HL-60 (cell line): ENCODE data around the gene OPHN1.

Source experiments
- DNase-seq, 2 experiments: peaks; one replicate each; pipeline ENCODE4 v3.0.0-alpha.2; 2010 to 2020; ENCODE audit warnings: low read depth in 1 of 2, low spot score in 1 of 2
- H3K27ac ChIP-seq: fragments of 250-450 bp; sonication (Bioruptor Pico); replicated peaks from 2 replicates; pipeline ENCODE4 v1.5.1; 2020; ENCODE audit warnings: mild to moderate bottlenecking, moderate library complexity
- H3K27me3 ChIP-seq: fragments of 250-450 bp; sonication (Bioruptor Pico); 2 replicates; pipeline ENCODE4 v1.5.1; 2021; ENCODE audit warnings: mild to moderate bottlenecking, moderate library complexity; ENCODE audit not compliant: insufficient read depth, poor library complexity, severe bottlenecking
- H3K4me3 ChIP-seq: replicated peaks from 2 replicates; pipeline ENCODE4 v1.5.1; 2011; ENCODE audit warnings: mild to moderate bottlenecking, control low read depth, low read length; ENCODE audit not compliant: insufficient read depth
- GABPA ChIP-seq: IDR thresholded peaks from 2 replicates; pipeline ENCODE4 v1.6.1; 2012; ENCODE audit warnings: low read depth
- POLR2AphosphoS5 ChIP-seq: IDR thresholded peaks from 2 replicates; pipeline ENCODE4 v1.6.1; 2012; ENCODE audit warnings: low read depth
- SPI1 ChIP-seq: IDR thresholded peaks from 2 replicates; pipeline ENCODE4 v1.6.1; 2012; ENCODE audit warnings: low read depth, mild to moderate bottlenecking, borderline replicate concordance
- TF ChIP-seq, protein P1 (sequence below): IDR thresholded peaks from 2 replicates; pipeline ENCODE4 v1.6.1; 2012; ENCODE audit warnings: low read depth; ENCODE audit not compliant: insufficient replicate concordance
- TF ChIP-seq, protein P2 (sequence below): IDR thresholded peaks from one replicate; pipeline ENCODE4 v1.5.1; 2011; ENCODE audit warnings: low read length, control low read depth, inconsistent platforms; ENCODE audit not compliant: insufficient read depth

OPHN1 gene

DNA sequence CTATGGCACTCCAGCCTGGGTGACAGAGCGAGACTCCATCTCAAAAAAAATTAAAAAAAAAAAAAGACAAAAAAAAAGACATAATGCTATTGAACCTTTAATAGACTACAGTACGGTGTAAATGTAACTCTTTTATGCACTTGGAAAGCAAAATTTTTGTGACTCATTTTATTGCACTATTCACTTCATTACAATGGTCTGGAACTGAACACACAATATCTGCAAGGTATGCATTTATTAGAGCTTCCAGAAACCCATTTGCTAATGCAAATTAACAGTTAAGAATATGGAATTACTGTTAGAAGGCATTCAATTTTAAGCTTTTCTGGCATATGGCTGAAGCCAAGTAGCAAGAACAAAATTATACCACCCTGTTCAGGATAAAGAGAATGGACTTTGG is 176.3 kb downstream of the OPHN1 start:
- H3K27me3 ChIP-seq: no peaks in the 10 kb centered on the region
- DNase-seq: no peak
- TF ChIP-seq GABPA (no peak), POLR2AphosphoS5 (no peak), SPI1 (no peak)
- TF ChIP-seq, protein P1, sequence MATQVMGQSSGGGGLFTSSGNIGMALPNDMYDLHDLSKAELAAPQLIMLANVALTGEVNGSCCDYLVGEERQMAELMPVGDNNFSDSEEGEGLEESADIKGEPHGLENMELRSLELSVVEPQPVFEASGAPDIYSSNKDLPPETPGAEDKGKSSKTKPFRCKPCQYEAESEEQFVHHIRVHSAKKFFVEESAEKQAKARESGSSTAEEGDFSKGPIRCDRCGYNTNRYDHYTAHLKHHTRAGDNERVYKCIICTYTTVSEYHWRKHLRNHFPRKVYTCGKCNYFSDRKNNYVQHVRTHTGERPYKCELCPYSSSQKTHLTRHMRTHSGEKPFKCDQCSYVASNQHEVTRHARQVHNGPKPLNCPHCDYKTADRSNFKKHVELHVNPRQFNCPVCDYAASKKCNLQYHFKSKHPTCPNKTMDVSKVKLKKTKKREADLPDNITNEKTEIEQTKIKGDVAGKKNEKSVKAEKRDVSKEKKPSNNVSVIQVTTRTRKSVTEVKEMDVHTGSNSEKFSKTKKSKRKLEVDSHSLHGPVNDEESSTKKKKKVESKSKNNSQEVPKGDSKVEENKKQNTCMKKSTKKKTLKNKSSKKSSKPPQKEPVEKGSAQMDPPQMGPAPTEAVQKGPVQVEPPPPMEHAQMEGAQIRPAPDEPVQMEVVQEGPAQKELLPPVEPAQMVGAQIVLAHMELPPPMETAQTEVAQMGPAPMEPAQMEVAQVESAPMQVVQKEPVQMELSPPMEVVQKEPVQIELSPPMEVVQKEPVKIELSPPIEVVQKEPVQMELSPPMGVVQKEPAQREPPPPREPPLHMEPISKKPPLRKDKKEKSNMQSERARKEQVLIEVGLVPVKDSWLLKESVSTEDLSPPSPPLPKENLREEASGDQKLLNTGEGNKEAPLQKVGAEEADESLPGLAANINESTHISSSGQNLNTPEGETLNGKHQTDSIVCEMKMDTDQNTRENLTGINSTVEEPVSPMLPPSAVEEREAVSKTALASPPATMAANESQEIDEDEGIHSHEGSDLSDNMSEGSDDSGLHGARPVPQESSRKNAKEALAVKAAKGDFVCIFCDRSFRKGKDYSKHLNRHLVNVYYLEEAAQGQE: no peak
- TF ChIP-seq, protein P2, sequence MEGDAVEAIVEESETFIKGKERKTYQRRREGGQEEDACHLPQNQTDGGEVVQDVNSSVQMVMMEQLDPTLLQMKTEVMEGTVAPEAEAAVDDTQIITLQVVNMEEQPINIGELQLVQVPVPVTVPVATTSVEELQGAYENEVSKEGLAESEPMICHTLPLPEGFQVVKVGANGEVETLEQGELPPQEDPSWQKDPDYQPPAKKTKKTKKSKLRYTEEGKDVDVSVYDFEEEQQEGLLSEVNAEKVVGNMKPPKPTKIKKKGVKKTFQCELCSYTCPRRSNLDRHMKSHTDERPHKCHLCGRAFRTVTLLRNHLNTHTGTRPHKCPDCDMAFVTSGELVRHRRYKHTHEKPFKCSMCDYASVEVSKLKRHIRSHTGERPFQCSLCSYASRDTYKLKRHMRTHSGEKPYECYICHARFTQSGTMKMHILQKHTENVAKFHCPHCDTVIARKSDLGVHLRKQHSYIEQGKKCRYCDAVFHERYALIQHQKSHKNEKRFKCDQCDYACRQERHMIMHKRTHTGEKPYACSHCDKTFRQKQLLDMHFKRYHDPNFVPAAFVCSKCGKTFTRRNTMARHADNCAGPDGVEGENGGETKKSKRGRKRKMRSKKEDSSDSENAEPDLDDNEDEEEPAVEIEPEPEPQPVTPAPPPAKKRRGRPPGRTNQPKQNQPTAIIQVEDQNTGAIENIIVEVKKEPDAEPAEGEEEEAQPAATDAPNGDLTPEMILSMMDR: no peak
- no peak overlapping the region for H3K4me3 ChIP-seq
- no peak overlapping the region for H3K27ac ChIP-seq

DNA sequence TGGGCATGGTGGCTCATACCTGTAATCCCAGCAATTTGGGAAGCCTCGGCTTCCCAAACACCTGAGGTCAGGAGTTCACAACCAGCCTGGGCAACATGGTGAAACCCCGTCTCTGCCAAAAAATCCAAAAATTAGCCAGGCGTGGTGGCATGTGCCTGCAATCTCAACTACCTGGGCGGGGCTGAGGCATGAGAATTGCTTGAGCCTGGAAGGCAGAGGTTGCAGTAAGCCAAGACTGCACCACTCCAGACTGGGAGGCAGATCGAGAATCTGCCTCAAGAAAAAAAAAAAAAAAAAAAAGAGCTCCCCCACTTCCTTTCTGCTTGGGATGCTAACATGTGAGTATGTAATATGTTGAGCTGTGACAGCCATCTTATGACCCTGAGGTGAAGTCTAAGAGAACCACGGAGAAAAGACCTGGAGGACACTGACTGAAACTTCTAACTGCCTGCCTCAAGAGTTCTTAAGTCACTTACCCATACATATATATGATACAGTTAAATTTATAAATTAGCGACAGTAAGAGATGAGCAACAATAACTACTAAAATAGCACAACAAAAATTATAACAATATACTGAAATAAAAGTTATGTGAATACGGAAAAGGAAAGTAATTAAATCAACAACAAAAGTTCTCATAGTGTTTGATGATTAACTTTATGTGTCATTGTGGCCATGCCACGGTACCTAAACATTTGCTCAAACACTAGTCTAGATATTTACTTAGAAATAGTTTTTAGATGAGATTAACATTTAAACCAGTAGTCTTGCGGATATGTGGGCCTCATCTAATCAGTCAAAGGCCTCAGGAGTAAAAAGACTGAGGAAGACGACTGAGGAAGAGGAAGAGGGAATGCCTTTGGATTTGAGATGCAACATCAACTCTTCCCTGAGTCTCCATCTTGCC is 178.3 kb downstream of the OPHN1 start:
- Histone ChIP-seq H3K27me3 (no peaks in the 10 kb centered on the region), H3K4me3 (no peak overlapping the region), H3K27ac (no peak overlapping the region)
- no peak for DNase-seq
- TF ChIP-seq GABPA (no peak), SPI1 (no peak), POLR2AphosphoS5 (no peak)
- TF ChIP-seq, protein P2: no peak
- TF ChIP-seq, protein P1: no peak

DNA sequence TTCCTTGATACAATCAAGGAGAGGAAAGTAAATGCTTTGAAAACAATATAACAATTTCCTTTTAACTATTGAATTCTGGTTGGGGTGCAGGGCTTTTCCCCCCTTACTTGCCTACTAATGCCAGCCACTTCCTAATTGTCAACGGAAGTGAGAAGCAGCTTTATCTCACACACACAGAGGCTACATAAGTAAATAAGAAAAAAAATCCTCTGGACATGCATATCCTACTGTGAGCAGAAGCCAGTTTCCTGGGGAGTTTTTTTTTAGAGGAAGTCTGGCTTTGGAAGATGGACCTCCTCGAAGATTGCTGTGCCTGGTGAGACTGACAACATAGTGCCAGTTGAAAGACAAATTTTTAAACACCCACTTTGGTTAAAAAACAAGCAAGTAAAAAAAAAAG is 180.6 kb downstream of the OPHN1 start:
- Histone ChIP-seq H3K27ac (no peak overlapping the region), H3K4me3 (no peak overlapping the region), H3K27me3 (no peaks in the 10 kb centered on the region)
- DNase-seq: no peak
- TF ChIP-seq SPI1 (no peak), GABPA (no peak), POLR2AphosphoS5 (no peak)
- TF ChIP-seq, protein P1: no peak
- TF ChIP-seq, protein P2: no peak
